Panc1 (cell line): Measurements from ENCODE around the gene CD300A. TPM values are rescaled to one million over a fixed set of nuclear protein-coding genes. Genes with fewer than 3 reads are reported as not detected.
"Not testable (repeated sequence)": the region's sequence is repeated elsewhere in the genome, so short reads cannot be mapped to it uniquely, and the experiment has no call there.

Experiments
- ATAC-seq: fragments of 200-7000 bp; cut with Tn5 transposase; 2 replicates; pipeline ENCODE4 v1.9.1; 2020; ENCODE audit warnings: mild to moderate bottlenecking, moderate library complexity
- BruUV-seq: library from RNA; stranded (reverse); fragments of 400-500 nt; replicated peaks from 2 replicates; lab custom pipeline; 2021; lab: Mats Ljungman, UMichigan
- CTCF ChIA-PET: fragments of 300-600 bp; sonication (Branson Sonifier 250); formaldehyde crosslinking; loops from one replicate; lab custom pipeline; 2022; ENCODE audit warnings: antibody characterized with exemption; lab: Charles Lee
- POLR2A ChIA-PET: fragments of 300-600 bp; sonication (Branson Sonifier 250); formaldehyde crosslinking; loops from one replicate; lab custom pipeline; 2022; ENCODE audit warnings: antibody characterized with exemption; lab: Charles Lee
- DNase-seq: peaks from one replicate; pipeline ENCODE4 v3.0.0-alpha.2; 2010; ENCODE audit warnings: low read depth, low spot score
- H3K27ac ChIP-seq: 2 replicates; pipeline ENCODE4 v1.5.1; 2011; ENCODE audit warnings: mild to moderate bottlenecking, low read length, inconsistent platforms
- H3K27me3 ChIP-seq: fragments of 200-500 bp; sonication (Bioruptor generic); 2 replicates; pipeline ENCODE4 v1.6.0; 2014; ENCODE audit warnings: low read length, inconsistent platforms; ENCODE audit not compliant: control insufficient read depth, insufficient read depth
- H3K36me3 ChIP-seq: fragments of 200-500 bp; sonication (Bioruptor generic); 2 replicates; pipeline ENCODE4 v1.5.1; 2014; ENCODE audit warnings: inconsistent platforms, mild to moderate bottlenecking, low read length, moderate library complexity; ENCODE audit not compliant: control insufficient read depth, insufficient read depth
- H3K4me1 ChIP-seq: 2 replicates; pipeline ENCODE4 v1.5.1; 2011; ENCODE audit warnings: inconsistent platforms, mild to moderate bottlenecking, low read length, moderate library complexity; ENCODE audit not compliant: control insufficient read depth, insufficient read depth
- H3K4me3 ChIP-seq, 2 experiments: 2 replicates each; pipeline ENCODE4 v1.5.1; 2011 to 2012; ENCODE audit warnings: low read depth in 2 of 2, low read length in 2 of 2, mild to moderate bottlenecking in 2 of 2, inconsistent platforms in 1 of 2, moderate library complexity in 1 of 2
- H3K9me3 ChIP-seq: fragments of 200-500 bp; sonication (Bioruptor generic); 2 replicates; pipeline ENCODE4 v1.5.1; 2014; ENCODE audit warnings: low read depth, mild to moderate bottlenecking, inconsistent platforms, low read length, moderate library complexity; ENCODE audit not compliant: control insufficient read depth, insufficient read depth
- POLR2AphosphoS5 ChIP-seq: IDR thresholded peaks from 2 replicates; pipeline ENCODE4 v1.6.1; 2012; ENCODE audit warnings: mild to moderate bottlenecking, low read depth, low read length, moderate library complexity
- SIN3A ChIP-seq: IDR thresholded peaks from 2 replicates; pipeline ENCODE4 v1.6.1; 2012; ENCODE audit warnings: low read depth, mild to moderate bottlenecking, low read length, moderate library complexity, borderline replicate concordance; ENCODE audit not compliant: insufficient read depth
- TCF7L2 ChIP-seq: IDR thresholded peaks from 2 replicates; pipeline ENCODE4 v1.6.1; 2011; ENCODE audit warnings: mild to moderate bottlenecking, low read depth, low read length, inconsistent platforms
- in situ Hi-C: cut with HindIII; loops from 2 replicates; pipeline ENCODE4 v1.10.0; 2016; ENCODE audit warnings: low sequenced_read_pairs, low pct_unique_long_range_greater_than_20kb
- intact Hi-C: fragments of 100-400 bp; cut with micrococcal nuclease; formaldehyde crosslinking; loops from one replicate; pipeline ENCODE4 v1.10.0; 2022; ENCODE audit not compliant: unreplicated experiment
- total RNA-seq: library from RNA; stranded (reverse); gene quantifications from one replicate; pipeline ENCODE4 v1.2.1, GENCODE V29; 2021; ENCODE audit not compliant: unreplicated experiment
- TF ChIP-seq, protein P1 (sequence below): fragments of 450-650 bp; IDR thresholded peaks from 2 replicates; pipeline ENCODE4 v1.5.1; 2017; ENCODE audit warnings: mild to moderate bottlenecking
- TF ChIP-seq, protein P2 (sequence below), 2 experiments: IDR thresholded peaks; 2 replicates each; pipeline ENCODE4 v1.6.1; 2011 to 2012; ENCODE audit warnings: low read depth in 2 of 2, control low read depth in 1 of 2, low read length in 1 of 2, mild to moderate bottlenecking in 1 of 2, moderate library complexity in 1 of 2; ENCODE audit not compliant: insufficient read depth in 1 of 2

Gene CD300A
- total RNA-seq, 1 experiment from 2014 or later: 0.21 TPM

DNA sequence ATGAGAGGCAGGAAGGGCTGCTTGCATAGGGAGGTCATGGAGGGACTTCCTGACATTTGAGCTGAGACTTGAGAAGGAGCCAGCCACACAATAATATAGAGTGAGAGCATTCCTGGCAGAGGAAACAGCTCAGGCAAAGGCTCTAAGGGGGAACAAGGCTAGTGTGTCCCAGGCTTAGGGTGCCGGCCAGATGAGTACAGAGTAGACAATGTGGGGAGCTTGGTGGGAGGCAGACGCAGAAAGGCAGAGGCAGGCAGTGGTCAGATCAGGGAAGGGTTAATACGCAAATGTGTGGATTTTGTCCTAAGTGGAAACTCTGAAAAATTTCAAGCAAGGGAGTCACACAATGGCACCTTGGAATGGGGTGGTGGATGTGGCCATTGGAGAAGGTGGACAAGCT is 33.6 kb downstream of the CD300A start:
- TF ChIP-seq, protein P1, sequence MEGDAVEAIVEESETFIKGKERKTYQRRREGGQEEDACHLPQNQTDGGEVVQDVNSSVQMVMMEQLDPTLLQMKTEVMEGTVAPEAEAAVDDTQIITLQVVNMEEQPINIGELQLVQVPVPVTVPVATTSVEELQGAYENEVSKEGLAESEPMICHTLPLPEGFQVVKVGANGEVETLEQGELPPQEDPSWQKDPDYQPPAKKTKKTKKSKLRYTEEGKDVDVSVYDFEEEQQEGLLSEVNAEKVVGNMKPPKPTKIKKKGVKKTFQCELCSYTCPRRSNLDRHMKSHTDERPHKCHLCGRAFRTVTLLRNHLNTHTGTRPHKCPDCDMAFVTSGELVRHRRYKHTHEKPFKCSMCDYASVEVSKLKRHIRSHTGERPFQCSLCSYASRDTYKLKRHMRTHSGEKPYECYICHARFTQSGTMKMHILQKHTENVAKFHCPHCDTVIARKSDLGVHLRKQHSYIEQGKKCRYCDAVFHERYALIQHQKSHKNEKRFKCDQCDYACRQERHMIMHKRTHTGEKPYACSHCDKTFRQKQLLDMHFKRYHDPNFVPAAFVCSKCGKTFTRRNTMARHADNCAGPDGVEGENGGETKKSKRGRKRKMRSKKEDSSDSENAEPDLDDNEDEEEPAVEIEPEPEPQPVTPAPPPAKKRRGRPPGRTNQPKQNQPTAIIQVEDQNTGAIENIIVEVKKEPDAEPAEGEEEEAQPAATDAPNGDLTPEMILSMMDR: no peak
- TF ChIP-seq POLR2AphosphoS5: no peak
- no peak for TF ChIP-seq SIN3A
- no peak for TF ChIP-seq TCF7L2
- TF ChIP-seq, protein P2, sequence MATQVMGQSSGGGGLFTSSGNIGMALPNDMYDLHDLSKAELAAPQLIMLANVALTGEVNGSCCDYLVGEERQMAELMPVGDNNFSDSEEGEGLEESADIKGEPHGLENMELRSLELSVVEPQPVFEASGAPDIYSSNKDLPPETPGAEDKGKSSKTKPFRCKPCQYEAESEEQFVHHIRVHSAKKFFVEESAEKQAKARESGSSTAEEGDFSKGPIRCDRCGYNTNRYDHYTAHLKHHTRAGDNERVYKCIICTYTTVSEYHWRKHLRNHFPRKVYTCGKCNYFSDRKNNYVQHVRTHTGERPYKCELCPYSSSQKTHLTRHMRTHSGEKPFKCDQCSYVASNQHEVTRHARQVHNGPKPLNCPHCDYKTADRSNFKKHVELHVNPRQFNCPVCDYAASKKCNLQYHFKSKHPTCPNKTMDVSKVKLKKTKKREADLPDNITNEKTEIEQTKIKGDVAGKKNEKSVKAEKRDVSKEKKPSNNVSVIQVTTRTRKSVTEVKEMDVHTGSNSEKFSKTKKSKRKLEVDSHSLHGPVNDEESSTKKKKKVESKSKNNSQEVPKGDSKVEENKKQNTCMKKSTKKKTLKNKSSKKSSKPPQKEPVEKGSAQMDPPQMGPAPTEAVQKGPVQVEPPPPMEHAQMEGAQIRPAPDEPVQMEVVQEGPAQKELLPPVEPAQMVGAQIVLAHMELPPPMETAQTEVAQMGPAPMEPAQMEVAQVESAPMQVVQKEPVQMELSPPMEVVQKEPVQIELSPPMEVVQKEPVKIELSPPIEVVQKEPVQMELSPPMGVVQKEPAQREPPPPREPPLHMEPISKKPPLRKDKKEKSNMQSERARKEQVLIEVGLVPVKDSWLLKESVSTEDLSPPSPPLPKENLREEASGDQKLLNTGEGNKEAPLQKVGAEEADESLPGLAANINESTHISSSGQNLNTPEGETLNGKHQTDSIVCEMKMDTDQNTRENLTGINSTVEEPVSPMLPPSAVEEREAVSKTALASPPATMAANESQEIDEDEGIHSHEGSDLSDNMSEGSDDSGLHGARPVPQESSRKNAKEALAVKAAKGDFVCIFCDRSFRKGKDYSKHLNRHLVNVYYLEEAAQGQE (IDR thresholded peaks at IDR 0.05; ENCODE audit: insufficient read depth in 1 of 2, low read depth in 2 of 2, low read length in 1 of 2): no peak
- no peaks in the 10 kb centered on the region for H3K36me3 ChIP-seq
- intact Hi-C loops: no loop called here
- POLR2A ChIA-PET: interaction anchor here (0.5 kb wide), 1 partner anchor 133 kb away, joined by 10 read pairs; no protein-coding TSS in a partner anchor
- no peak overlapping the region for H3K4me3 ChIP-seq
- CTCF ChIA-PET: no interaction called here
- DNase-seq (no peak), ATAC-seq (no peak)
- no TSS peak for BruUV-seq
- no peaks in the 10 kb centered on the region for H3K9me3 ChIP-seq
- H3K27ac ChIP-seq: no peak overlapping the region
- H3K4me1 ChIP-seq: no peaks in the 10 kb centered on the region
- H3K27me3 ChIP-seq: peaks cover 7% of the 10 kb centered on the region
- in situ Hi-C loops: no loop called here

DNA sequence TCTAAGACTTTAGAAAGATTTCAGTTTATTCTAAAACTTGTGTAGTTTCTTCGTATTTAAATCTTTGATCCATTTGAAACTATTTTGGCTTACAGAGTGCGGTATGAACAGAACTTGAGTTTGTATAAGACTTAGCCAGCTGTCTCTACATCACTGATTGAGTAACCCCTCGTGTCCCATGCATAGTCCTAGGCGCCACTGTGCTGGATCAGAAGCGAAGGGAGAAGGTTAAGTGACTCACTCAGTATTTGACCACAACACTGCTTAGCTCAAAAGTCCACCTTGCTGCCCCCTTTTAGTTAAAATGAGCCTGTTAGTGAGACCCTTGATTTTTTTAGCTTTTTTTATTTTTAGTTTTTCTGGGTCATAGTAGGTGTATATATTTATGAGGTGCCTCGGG is 36.4 kb downstream of the CD300A start:
- H3K9me3 ChIP-seq: no peaks in the 10 kb centered on the region
- peaks cover 9% of the 10 kb centered on the region for H3K27me3 ChIP-seq
- no peak overlapping the region for H3K4me3 ChIP-seq
- TF ChIP-seq TCF7L2 (no peak), POLR2AphosphoS5 (no peak), SIN3A (no peak)
- TF ChIP-seq, protein P1: no peak
- TF ChIP-seq, protein P2 (IDR thresholded peaks at IDR 0.05; ENCODE audit: insufficient read depth in 1 of 2, low read depth in 2 of 2, low read length in 1 of 2): no peak
- no peak for DNase-seq
- BruUV-seq: no TSS peak
- no peaks in the 10 kb centered on the region for H3K36me3 ChIP-seq
- in situ Hi-C loops (no loop called here), intact Hi-C loops (no loop called here)
- ChIA-PET POLR2A (no interaction called here), CTCF (no interaction called here)
- H3K4me1 ChIP-seq: no peaks in the 10 kb centered on the region
- no peak for ATAC-seq
- H3K27ac ChIP-seq: no peak overlapping the region

DNA sequence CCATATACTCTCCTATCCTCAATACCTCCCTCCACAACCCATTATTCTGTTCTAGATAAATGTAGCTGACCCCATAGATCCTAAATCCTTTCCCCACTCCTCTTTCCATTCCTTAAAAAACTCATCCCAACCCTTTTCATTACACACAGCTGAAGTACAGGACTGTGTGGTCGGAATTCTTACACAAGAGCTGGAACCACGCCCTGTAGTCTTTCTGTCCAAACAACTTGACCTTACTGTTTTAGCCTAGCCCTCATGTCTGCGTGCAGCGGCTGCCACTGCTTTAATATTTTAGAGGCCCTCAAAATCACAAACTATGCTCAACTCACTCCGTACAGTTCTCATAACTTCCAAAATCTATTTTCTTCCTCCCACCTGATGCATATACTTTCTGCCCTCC is 37.5 kb downstream of the CD300A start:
- peaks cover 12% of the 10 kb centered on the region for H3K27me3 ChIP-seq
- DNase-seq, intact Hi-C loops, BruUV-seq, H3K4me1 ChIP-seq, ATAC-seq, in situ Hi-C loops, H3K27ac ChIP-seq, CTCF ChIA-PET, H3K9me3 ChIP-seq, H3K4me3 ChIP-seq, H3K36me3 ChIP-seq, POLR2A ChIA-PET: not testable (repeated sequence)
